ENCODE data around the gene SGSM1. TPM values are rescaled to one million over a fixed set of nuclear protein-coding genes. Genes with fewer than 3 reads are reported as not detected.

The SGSM1 gene
- total and polyA plus RNA-seq, 9 donors: 0.91 to 4.4 (median 2.5) TPM

DNA sequence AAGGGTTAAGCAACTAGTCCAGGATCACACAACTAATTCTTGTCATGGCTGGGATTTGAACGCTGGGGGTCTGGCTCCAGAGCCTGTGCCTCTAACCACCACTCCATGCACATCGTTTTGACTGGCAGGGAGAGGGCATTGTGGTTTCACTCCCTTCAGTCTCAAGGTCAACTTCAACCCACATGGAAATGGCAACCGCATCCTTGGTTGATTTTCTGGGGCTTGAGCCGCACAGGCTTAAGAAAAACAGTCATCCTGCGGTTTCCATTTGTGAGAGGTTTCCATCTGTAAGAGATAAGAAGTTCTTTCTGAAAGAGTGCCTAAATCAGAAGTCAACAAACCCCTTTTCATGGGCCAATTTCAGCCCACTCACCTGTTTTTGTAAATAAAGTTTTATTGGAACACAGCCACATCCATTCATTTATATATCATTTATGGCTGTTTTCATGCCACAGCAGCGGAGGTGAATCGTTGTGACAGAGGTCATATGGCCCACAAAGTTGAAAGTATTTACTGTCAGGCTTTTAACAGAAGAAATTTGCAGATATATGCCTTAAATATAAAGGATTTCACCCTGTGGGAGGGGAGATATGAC lies 65.7 kb downstream of the SGSM1 start:
- Histone ChIP-seq H3K27ac (no peak overlapping the region), H3K9me3 (no peaks in the 10 kb centered on the region), H3K4me1 (ENCODE audit: insufficient read depth) (no peaks in the 10 kb centered on the region), H3K36me3 (no peaks in the 10 kb centered on the region), H3K27me3 (no peaks in the 10 kb centered on the region), H3K4me3 (no peak overlapping the region)
- intact Hi-C loops (cut with DNase I): no loop called here
- 10 to 41% (median 22%) methylated on average over 7 of the region's 7 CpGs for WGBS, 3 donors
- no peak for DNase-seq
- TF ChIP-seq EP300 (IDR thresholded peaks at IDR 0.05) (no peak), POLR2A (IDR thresholded peaks at IDR 0.05) (no peak)
- TF ChIP-seq, protein P1, sequence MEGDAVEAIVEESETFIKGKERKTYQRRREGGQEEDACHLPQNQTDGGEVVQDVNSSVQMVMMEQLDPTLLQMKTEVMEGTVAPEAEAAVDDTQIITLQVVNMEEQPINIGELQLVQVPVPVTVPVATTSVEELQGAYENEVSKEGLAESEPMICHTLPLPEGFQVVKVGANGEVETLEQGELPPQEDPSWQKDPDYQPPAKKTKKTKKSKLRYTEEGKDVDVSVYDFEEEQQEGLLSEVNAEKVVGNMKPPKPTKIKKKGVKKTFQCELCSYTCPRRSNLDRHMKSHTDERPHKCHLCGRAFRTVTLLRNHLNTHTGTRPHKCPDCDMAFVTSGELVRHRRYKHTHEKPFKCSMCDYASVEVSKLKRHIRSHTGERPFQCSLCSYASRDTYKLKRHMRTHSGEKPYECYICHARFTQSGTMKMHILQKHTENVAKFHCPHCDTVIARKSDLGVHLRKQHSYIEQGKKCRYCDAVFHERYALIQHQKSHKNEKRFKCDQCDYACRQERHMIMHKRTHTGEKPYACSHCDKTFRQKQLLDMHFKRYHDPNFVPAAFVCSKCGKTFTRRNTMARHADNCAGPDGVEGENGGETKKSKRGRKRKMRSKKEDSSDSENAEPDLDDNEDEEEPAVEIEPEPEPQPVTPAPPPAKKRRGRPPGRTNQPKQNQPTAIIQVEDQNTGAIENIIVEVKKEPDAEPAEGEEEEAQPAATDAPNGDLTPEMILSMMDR (IDR thresholded peaks at IDR 0.05): no peak

DNA sequence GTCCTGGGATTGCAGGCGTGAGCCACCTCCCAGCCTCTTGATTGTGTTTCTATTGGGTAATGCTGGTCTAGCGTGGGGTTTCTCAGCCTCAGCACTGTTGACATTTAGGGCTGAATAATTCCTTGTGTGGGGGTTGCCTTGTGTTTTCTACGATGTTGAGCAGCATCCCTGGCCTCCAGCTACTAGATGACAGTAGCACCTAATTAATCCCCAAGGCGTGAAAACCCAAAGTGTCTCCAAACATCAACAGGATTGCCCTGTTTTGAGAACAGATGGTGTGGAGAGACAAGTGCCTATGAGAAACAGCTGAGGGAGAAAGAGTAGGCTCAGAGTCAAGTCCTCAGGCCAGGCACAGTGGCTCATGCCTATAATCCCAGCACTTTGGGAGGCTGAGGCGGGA lies 67.2 kb downstream of the SGSM1 start:
- Histone ChIP-seq H3K36me3 (no peaks in the 10 kb centered on the region), H3K27me3 (no peaks in the 10 kb centered on the region), H3K27ac (no peak overlapping the region), H3K4me1 (ENCODE audit: insufficient read depth) (no peaks in the 10 kb centered on the region), H3K4me3 (no peak overlapping the region), H3K9me3 (no peaks in the 10 kb centered on the region)
- TF ChIP-seq EP300 (IDR thresholded peaks at IDR 0.05) (no peak), POLR2A (IDR thresholded peaks at IDR 0.05) (no peak)
- TF ChIP-seq, protein P1 (IDR thresholded peaks at IDR 0.05): no peak
- intact Hi-C loops (cut with DNase I): no loop called here
- WGBS, 3 donors: 39 to 50% (median 50%) methylated on average over 5 of the region's 5 CpGs
- DNase-seq: no peak

DNA sequence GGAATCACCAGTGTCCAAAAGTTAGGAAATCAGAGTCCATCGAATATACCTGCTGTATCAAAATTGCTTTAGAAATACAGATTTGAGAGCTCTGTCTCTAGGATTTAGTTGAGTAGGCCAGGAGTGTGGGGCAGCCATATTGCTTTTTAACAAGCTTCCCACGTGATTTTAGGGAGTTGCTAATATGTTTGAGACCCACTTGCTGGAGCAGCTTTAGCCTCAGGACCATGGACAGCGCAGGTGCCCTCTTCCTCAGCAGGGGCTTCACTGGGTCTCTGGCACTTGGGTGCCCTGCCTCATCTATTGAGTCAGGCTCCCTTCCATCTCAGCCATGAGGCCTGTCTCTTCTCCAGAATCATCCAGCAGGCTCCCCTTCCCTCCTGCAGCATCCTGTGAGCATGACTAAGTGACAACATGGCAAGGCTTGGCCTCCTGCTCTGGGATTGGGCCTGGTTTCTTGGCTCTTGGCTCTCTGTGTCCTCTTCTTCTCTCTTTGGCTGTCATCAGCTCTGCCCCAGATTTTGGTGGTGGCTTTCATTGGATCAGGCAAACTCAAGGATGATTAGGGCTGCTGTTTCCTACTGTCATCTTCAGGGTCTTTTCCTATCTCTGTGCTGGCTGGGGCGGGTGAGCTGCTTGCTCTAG lies 70.0 kb downstream of the SGSM1 start:
- Histone ChIP-seq H3K36me3 (no peaks in the 10 kb centered on the region), H3K27ac (no peak overlapping the region), H3K9me3 (no peaks in the 10 kb centered on the region), H3K4me3 (no peak overlapping the region), H3K27me3 (no peaks in the 10 kb centered on the region), H3K4me1 (ENCODE audit: insufficient read depth) (no peaks in the 10 kb centered on the region)
- DNase-seq: peak in 1 of 5 donors; percentile 28
- TF ChIP-seq EP300 (IDR thresholded peaks at IDR 0.05) (no peak), POLR2A (IDR thresholded peaks at IDR 0.05) (no peak)
- TF ChIP-seq, protein P1 (IDR thresholded peaks at IDR 0.05): no peak
- intact Hi-C loops (cut with DNase I): no loop called here
- WGBS, 3 donors: 64 to 66% (median 65%) methylated on average over 4 of the region's 4 CpGs

DNA sequence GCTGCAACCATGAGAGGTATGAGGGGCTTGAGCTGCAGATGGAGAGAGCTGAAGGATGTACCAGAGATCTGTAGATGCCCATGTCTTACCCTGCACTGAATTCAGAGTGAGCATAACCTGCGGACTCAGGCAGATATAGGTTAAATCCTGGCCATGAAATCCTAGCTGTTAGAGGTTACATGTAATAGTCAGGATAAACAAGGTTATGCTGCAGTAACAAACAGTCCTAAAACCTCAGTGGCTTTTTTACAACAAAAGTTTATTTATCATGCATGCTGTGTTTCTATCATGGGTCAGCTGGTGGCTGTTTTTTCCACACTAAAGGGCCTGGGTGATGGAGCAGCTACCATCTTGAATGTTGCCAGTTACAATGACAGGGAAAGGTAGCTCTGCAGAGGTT lies 70.7 kb downstream of the SGSM1 start:
- Histone ChIP-seq H3K36me3 (no peaks in the 10 kb centered on the region), H3K27me3 (no peaks in the 10 kb centered on the region), H3K4me1 (ENCODE audit: insufficient read depth) (no peaks in the 10 kb centered on the region), H3K27ac (no peak overlapping the region), H3K9me3 (no peaks in the 10 kb centered on the region), H3K4me3 (no peak overlapping the region)
- TF ChIP-seq POLR2A (IDR thresholded peaks at IDR 0.05) (no peak), EP300 (IDR thresholded peaks at IDR 0.05) (no peak)
- TF ChIP-seq, protein P1 (IDR thresholded peaks at IDR 0.05): no peak
- 92 to 100% (median 100%) methylated on average over 1 of the region's 1 CpG for WGBS, 3 donors
- intact Hi-C loops (cut with DNase I): no loop called here
- no peak for DNase-seq
